ENCODE data around the gene HSPBAP1.

- TF ChIP-seq POLR2A (IDR thresholded peaks at IDR 0.05; ENCODE audit: low read depth, low read length) (no peak), POLR2AphosphoS5 (IDR thresholded peaks at IDR 0.05; ENCODE audit: low read depth, low read length) (no peak)
These were observed 31.8 kb upstream of the HSPBAP1 start for GRCh38 chr3:122825460-122825859.
